HK-2 (cell line): ENCODE results near the gene TSEN54.

ENCODE experiments used
- DNase-seq: peaks from one replicate; pipeline ENCODE4 v3.0.0-alpha.2; 2018; ENCODE audit not compliant: unreplicated experiment

Gene TSEN54

GRCh38 chr17:75504347-75505151, 11.8 kb upstream of the TSEN54 start:
- DNase-seq: peak; percentile 39

- no peak for DNase-seq
Observed at GRCh38 chr17:75505152-75505409, 11.2 kb upstream of the TSEN54 start.

DNA sequence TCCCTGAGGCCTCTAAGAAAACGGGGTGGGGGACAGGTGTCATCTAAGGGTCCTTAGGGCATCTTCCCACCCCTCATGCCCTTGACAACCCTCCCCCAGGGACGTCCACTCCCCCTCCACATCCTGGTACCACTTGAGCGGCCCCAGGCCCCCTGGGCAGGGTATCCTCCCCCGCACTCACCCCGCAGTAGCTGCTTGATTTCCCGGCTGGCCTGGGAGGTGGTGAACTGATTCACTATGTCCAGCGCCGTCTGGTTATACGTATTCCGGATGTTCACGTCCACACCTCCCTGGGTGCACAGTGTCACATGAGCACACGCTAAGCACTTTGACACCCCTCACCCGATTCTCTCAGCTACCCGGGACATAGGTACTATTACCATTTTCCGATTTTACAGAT, 10.7 kb upstream of the TSEN54 start:
- no peak for DNase-seq

- no peak for DNase-seq
Observed at GRCh38 chr17:75506134-75506533, 10.2 kb upstream of the TSEN54 start.

DNA sequence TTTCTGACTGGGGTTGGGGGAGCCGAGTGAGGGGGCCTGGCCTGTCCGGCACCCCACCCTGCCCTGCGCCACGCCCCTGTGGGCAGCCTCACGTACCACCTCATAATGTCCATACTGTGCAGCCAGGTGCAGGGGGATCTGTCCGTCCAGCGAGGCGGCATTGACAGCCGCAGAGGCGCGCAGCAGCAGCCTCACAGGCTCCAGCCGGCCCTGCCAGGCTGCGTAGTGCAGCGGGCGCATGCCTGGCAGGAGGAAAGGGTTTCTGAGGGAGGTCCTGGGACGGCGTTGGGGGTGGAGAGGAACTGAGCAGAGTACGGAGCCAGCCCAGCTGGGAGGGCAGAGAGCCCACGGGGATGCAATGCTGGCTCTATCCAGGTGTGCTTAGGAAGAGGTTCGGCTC, 9.4 kb upstream of the TSEN54 start:
- no peak for DNase-seq

- no peak for DNase-seq
Observed at GRCh38 chr17:75507733-75508719, 8.3 kb upstream of the TSEN54 start.

DNA sequence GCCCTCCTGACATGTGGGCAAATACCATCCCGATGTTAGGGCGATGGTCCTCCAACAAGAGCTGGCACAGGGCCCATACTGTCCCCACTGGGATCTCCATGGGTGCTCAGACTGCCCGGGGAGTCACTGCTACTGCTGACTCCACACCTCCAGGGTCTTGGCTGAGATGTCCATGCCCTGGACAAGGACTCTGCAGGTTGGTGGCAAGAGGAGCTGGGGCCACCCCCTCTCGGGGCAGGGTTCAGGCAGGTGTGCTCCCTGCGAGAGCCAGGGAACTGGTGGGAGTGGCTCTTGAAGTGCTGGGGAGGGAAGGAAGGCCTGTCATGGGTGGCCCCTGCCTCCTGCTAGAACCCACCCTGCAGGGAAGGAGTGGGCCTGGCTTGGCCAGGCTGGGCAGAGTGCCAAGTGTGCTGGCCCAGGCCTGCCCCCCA, 7.4 kb upstream of the TSEN54 start:
- no peak for DNase-seq

DNA sequence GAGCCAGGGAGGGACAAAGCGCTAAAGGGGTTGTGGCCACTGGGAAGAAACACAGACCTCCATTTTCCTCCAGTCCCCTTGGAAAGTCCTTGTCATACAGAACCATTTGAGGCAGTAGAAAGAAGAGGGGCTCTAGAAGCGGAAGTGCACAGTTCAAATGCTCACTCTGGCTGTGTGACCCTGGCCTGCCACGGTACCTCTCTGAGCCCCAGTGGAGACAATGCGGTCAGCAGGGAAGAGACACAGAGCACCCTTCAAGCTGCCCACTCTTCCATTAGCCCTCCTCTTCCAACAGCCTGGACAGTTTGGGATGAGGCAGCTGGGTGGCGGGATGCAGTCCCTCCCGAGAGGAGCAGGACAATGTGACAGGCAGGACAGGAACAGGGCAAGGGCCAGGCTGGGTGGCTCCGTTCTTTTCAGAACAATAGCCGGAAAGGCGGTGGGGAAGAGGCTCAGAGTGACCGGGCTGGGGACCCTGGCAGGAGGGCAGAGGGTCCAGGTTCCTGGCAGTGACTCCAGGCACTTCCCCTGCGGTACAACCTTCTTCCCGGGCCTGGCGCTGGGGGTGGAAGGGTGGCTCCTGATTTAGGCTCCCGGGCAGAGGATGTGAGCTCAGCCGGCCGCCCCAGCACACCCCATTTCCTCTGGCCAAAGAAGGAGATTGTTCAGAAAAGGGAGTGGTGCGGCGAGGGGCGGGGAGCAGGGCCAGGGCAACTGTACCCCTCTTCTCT, 6.6 kb upstream of the TSEN54 start:
- no peak for DNase-seq

GRCh38 chr17:75511270-75511609, 5.1 kb upstream of the TSEN54 start:
- no peak for DNase-seq

DNA sequence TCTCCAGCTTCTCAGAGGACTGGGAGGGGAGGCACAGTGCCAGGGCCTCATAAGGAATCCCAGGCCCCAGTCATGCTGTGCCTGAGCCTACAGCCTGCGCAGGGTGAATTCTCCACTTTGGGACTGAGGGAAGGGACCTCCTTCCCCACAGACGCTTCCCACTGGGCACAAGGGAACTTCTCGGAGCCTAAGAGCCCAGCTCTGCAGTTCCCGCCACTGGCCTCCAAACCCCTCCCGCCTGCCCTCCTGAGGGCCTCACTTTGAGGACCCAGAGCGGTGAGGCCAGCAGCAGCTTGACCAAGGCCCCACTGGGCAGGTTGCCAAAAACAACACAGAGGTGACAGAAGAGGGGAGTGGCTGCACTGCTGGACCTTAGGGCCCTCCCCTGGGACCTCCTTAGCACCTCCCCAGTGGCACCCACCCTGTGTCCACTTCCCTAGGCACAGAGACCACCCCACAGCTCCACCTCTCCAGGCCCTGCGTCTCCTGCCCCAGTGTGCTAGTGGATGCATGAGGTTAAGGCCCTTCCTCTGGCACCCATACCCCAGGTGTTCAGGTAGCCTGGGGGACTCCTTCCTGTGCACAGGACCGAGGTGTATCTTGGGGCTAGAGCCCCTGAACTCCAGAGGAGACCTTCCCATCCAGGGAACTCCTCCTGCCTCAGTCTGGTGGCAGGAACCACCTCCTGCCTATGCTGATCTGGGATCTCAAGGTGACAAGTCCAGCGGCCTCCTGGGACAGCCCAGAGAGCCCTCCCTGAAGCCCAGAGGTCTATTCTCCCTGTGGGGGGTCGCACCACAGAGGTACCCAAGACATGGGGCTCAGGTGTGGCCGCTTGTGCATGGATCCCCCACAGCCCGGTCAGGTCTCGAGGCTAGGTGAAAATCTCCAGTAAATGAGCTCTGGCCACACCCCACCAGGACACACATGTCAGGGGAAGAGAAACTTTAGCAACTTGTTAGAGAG, 4.4 kb upstream of the TSEN54 start:
- DNase-seq: peak; percentile 48

DNA sequence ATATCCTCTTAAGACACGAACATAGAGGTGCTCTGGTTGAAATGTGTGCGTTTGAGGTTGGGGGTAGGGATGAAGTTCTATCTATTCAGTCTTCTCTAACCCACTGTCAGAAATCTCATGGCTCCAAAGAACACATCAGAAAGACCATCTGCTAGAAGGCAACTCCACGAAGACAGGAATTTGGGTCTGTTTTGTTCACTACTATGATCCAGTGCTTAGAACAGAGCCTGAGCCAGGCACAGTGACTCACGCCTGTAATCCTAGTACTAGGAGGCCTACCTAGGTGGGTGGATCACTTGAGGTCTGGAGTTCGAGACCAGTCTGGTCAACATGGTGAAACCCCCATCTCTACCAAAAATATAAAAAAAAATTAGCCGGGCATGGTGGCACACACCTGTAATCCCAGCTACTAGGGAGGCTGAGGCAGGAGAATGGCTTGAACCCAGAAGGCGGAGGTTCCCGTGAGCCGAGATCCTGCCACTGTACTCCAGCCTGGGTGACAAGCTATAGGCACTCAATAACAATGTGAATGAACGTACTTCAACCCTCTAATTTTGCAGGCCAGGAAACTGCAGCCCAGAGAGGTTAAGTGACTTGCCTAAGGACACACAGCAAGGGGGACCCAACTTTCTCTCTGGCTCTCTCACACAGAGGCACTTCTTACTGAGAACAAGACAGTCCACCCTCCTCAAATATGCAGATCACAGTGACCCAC, 3.2 kb upstream of the TSEN54 start:
- no peak for DNase-seq

DNA sequence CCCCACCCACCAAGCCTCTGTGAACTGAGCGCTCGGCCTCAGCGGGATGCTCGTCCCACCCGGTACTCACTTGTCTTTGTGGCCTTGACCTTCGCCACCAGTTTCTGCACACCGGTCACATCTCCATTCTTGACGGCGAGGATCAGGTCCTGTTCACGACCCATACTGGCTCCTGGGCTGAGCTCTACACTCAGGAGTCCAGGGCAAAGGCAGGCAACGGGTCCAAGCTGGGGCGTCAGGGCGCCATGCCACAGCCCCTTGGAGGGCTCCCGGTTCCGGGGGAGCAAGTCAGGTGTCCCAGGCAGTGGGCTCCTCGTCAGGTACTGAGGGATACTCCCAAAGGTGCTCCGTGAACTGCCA, 2.7 kb upstream of the TSEN54 start:
- DNase-seq: no peak

DNA sequence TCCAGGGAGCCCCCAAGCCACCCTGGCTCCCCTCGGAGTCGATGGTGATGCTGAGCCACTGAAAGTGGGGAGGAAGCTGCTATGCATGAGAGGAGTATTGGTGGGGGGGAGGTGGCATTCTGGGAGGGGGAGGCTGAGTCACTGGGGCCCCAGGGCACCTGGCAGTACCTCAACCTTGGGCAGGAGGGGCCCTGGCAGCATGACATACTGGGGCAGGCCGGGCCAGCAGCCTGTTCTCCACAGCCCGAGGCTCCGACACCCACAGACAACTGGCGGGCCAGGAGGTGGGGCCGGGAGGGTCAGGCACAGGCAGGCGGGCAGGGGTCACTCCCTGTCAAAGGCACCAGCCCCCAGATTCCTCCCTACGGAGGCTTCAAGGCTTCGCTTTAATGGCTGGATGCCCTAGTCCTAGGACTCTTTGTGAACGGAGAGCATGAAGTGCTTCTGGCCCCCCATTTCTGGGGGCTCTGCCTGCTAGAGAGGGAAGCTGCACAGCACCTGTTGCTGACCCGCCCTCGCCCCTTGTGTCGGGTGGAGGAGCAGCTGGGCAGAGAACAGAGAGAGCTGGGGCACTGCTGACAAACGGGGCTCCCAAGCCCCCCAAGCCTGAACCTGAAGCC, 1.9 kb upstream of the TSEN54 start:
- DNase-seq: peak; percentile 58

DNA sequence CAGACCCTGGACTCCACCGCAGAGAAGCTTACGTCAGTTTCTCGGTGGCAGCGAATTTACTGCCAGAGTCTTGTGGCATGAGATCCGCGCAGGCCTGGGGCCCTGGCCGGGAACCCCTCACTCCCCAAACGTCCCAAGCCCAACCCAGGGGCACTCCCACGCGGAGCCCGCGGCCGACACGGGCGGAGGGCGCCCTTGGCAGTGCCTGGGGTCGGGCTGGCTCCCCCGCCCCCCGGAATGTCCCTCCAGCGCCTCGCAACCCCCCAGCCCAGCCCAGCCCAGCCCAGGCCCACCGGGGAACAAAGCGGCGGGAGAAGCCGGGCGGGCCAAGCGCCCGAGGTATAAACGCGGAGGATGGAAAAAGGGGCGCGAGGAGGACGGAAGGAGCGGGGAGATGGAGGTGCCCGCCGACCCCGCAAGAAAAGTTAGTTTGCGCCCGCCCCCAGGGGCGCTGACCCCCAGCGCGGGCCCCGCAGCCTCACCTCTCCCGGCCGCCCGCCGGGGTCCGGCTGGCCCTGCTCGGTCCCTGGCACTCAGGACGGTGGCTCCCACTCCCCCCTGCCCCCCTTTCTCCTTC, 1.3 kb upstream of the TSEN54 start:
- peak; percentile 27 for DNase-seq

GRCh38 chr17:75515496-75516254, 653 bp upstream of the TSEN54 start, which contains the start of gene CASKIN2:
Gene CASKIN2 (minus strand): TSS chr17:75515537. CDS start chr17:75513804, 1,733 bp downstream.
- peak; percentile 95 for DNase-seq

DNA sequence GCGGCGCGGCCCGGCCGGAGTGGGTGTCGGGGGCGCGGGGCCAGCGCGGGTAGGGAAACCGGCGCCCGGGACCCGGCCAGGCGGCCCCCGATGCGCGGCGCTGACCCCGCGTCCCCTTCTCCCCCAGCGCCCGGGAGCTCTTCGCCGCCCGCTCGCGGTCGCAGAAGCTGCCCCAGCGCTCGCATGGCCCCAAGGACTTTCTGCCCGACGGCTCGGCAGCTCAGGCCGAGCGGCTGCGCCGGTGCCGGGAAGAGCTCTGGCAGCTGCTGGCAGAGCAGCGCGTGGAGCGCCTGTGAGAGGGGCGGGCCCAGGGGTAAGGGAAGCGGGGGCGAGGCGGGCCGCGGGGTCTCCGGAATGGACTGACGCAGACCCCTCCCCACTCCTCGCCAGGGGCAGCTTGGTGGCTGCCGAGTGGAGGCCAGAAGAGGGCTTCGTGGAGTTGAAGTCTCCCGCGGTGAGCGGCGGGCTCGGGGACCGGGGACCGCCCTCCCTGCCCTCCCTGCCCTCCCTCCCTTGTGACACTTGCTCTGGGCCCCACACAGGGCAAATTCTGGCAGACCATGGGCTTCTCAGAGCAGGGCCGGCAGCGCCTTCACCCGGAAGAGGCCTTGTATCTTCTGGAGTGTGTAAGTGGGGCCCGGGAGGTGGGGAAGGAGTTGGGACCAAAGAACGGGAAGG, 430 bp downstream of the TSEN54 start:
- peak; percentile 39 for DNase-seq

GRCh38 chr17:75517297-75517865, 1.1 kb downstream of the TSEN54 start:
- no peak for DNase-seq

DNA sequence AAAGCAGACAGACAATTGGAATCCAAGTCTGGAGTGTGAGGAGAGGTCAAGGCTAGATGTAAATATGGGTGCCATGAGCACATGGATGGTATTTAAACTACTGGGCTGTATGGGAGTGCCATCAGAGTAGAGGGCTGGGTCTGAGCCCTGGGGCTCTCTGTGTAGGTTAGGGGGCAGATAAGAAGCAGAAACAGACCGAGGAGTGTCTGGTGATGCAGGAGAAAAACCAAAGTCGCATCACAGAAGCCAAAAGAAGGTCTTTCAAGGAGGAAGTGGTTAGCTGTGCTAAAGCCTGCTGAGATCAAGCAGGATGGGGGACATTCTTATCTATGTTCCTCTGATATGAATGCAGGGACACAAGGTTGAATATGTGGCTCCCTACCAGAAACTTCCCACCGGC, 1.9 kb downstream of the TSEN54 start:
- DNase-seq: no peak
